ENCODE results near the gene FOXP1. TPM values are rescaled to one million over a fixed set of nuclear protein-coding genes. Genes with fewer than 3 reads are reported as not detected.

Gene FOXP1
- total and polyA plus RNA-seq, 7 experiments from 2014 or later: 104 to 537 (median 444) TPM

- Mint-ChIP-seq H3K27ac (peak overlapping the region in 8 of 9 donors; percentile 56 to 99 (median 98)), H3K4me1 (peaks cover 43 to 90% (median 74%) of the 10 kb centered on the region in 7 donors), H3K36me3 (peaks cover 0 to 21% (median 10%) of the 10 kb centered on the region in 5 donors), H3K9me3 (no peaks in the 10 kb centered on the region), H3K27me3 (peaks cover 0 to 65% (median 0%) of the 10 kb centered on the region in 5 donors), H3K4me3 (peak overlapping the region; percentile 41 to 98 (median 95))
- POLR2A ChIA-PET: interaction anchor here (0.8 to 2.3 kb wide), 4 partner anchors 140 to 268 kb away, joined by 3 to 7 read pairs (median 6); no protein-coding TSS in a partner anchor
- H3K36me3 ChIP-seq (ENCODE audit: control insufficient read depth in 2 of 3, insufficient read depth in 3 of 3, low read length in 3 of 3): no peaks in the 10 kb centered on the region
- peak overlapping the region; percentile 73 for H3K4me3 ChIP-seq (ENCODE audit: low read length)
- no peaks in the 10 kb centered on the region for H3K9me3 ChIP-seq (ENCODE audit: control insufficient read depth in 2 of 3, low read length in 3 of 3)
- intact Hi-C loops (cut with micrococcal nuclease): loop anchor here (1.0 to 10.0 kb wide), 17 partner anchors 89 to 773 kb away; no protein-coding TSS in a partner anchor
- peak overlapping the region; percentile 90 for H3K27ac ChIP-seq (ENCODE audit: low read depth, low read length)
- peaks cover 4 to 64% of the 10 kb centered on the region in 2 donors for H3K4me1 ChIP-seq (ENCODE audit: control insufficient read depth in 2 of 2, insufficient read depth in 2 of 2, low read length in 2 of 2)
- DNase-seq (peak in 2 of 9 donors; percentile 18 to 26), ATAC-seq (no peak)
- H3K27me3 ChIP-seq (ENCODE audit: control insufficient read depth in 2 of 2, insufficient read depth in 2 of 2, low read length in 2 of 2): no peaks in the 10 kb centered on the region
- CTCF ChIA-PET: interaction anchor here (0.5 to 1.2 kb wide), 4 partner anchors 9 to 582 kb away, joined by 3 to 4 read pairs (median 4); no protein-coding TSS in a partner anchor
Observed at GRCh38 chr3:71303627-71304200, 279.8 kb downstream of the FOXP1 start.

- ChIA-PET CTCF (interaction anchor here (0.8 to 1.0 kb wide), 3 partner anchors 73 to 245 kb away, joined by 3 to 5 read pairs (median 4); no protein-coding TSS in a partner anchor), POLR2A (interaction anchor here (0.7 to 1.7 kb wide), 3 partner anchors 141 to 170 kb away, joined by 3 to 7 read pairs (median 3); no protein-coding TSS in a partner anchor)
- Histone ChIP-seq H3K4me3 (ENCODE audit: low read length) (peak overlapping the region; percentile 73), H3K4me1 (ENCODE audit: control insufficient read depth in 2 of 2, insufficient read depth in 2 of 2, low read length in 2 of 2) (peaks cover 4 to 58% of the 10 kb centered on the region in 2 donors), H3K27me3 (ENCODE audit: control insufficient read depth in 2 of 2, insufficient read depth in 2 of 2, low read length in 2 of 2) (no peaks in the 10 kb centered on the region), H3K27ac (ENCODE audit: low read depth, low read length) (peak overlapping the region; percentile 90), H3K36me3 (ENCODE audit: control insufficient read depth in 2 of 3, insufficient read depth in 3 of 3, low read length in 3 of 3) (peaks cover 0 to 4% (median 0%) of the 10 kb centered on the region in 3 experiments), H3K9me3 (ENCODE audit: control insufficient read depth in 2 of 3, low read length in 3 of 3) (no peaks in the 10 kb centered on the region)
- Mint-ChIP-seq H3K4me3 (peak overlapping the region; percentile 39 to 98 (median 95)), H3K36me3 (peaks cover 0 to 22% (median 14%) of the 10 kb centered on the region in 5 donors), H3K27me3 (peaks cover 0 to 62% (median 0%) of the 10 kb centered on the region in 5 donors), H3K9me3 (no peaks in the 10 kb centered on the region), H3K27ac (peak overlapping the region in 7 of 9 donors; percentile 95 to 99 (median 98)), H3K4me1 (peaks cover 37 to 89% (median 71%) of the 10 kb centered on the region in 7 donors)
- DNase-seq: peak in 1 of 9 donors; percentile 47
- intact Hi-C loops (cut with micrococcal nuclease): loop anchor here (5.0 to 10.0 kb wide), 8 partner anchors 90 to 748 kb away; no protein-coding TSS in a partner anchor
- ATAC-seq: no peak
Observed at GRCh38 chr3:71302604-71303003, 280.9 kb downstream of the FOXP1 start.

GRCh38 chr3:71300951-71301393 is 282.6 kb downstream of the FOXP1 start:
- H3K4me3 Mint-ChIP-seq: peak overlapping the region; percentile 71 to 98 (median 95)
- peak overlapping the region in 8 of 9 donors; percentile 60 to 99 (median 98) for H3K27ac Mint-ChIP-seq
- Histone ChIP-seq H3K36me3 (ENCODE audit: control insufficient read depth in 2 of 3, insufficient read depth in 3 of 3, low read length in 3 of 3) (peaks cover 0 to 12% (median 0%) of the 10 kb centered on the region in 3 experiments), H3K9me3 (ENCODE audit: control insufficient read depth in 2 of 3, low read length in 3 of 3) (no peaks in the 10 kb centered on the region), H3K27ac (ENCODE audit: low read depth, low read length) (peak overlapping the region; percentile 90), H3K4me3 (ENCODE audit: low read length) (peak overlapping the region; percentile 17), H3K27me3 (ENCODE audit: control insufficient read depth in 2 of 2, insufficient read depth in 2 of 2, low read length in 2 of 2) (no peaks in the 10 kb centered on the region), H3K4me1 (ENCODE audit: control insufficient read depth in 2 of 2, insufficient read depth in 2 of 2, low read length in 2 of 2) (peaks cover 4 to 43% of the 10 kb centered on the region in 2 donors)
- intact Hi-C loops (cut with micrococcal nuclease): loop anchor here (1.0 to 10.0 kb wide), 10 partner anchors 13 to 746 kb away; no protein-coding TSS in a partner anchor
- H3K9me3 Mint-ChIP-seq: no peaks in the 10 kb centered on the region
- POLR2A ChIA-PET: interaction anchor here (0.6 to 1.4 kb wide), 10 partner anchors 11 to 282 kb away, joined by 3 to 4 read pairs (median 3); no protein-coding TSS in a partner anchor
- DNase-seq (peak in 1 of 9 donors; percentile 16), ATAC-seq (no peak)
- peaks cover 0 to 63% (median 0%) of the 10 kb centered on the region in 5 donors for H3K27me3 Mint-ChIP-seq
- CTCF ChIA-PET: interaction anchor here (1.2 kb wide), 1 partner anchor 295 kb away, joined by 3 read pairs; no protein-coding TSS in a partner anchor
- H3K4me1 Mint-ChIP-seq: peaks cover 39 to 88% (median 71%) of the 10 kb centered on the region in 7 donors
- peaks cover 0 to 36% (median 26%) of the 10 kb centered on the region in 5 donors for H3K36me3 Mint-ChIP-seq

- H3K27ac Mint-ChIP-seq: peak overlapping the region in 7 of 9 donors; percentile 95 to 99 (median 98)
- H3K36me3 Mint-ChIP-seq: peaks cover 0 to 49% (median 32%) of the 10 kb centered on the region in 5 donors
- H3K4me1 ChIP-seq (ENCODE audit: control insufficient read depth in 2 of 2, insufficient read depth in 2 of 2, low read length in 2 of 2): peaks cover 4 to 47% of the 10 kb centered on the region in 2 donors
- H3K9me3 Mint-ChIP-seq: peaks cover 0 to 1% (median 0%) of the 10 kb centered on the region in 11 donors
- H3K27ac ChIP-seq (ENCODE audit: low read depth, low read length): peak overlapping the region; percentile 90
- ChIA-PET POLR2A (interaction anchor here (0.7 to 1.1 kb wide), 3 partner anchors 60 to 155 kb away, joined by 3 to 4 read pairs (median 3); no protein-coding TSS in a partner anchor), CTCF (interaction anchor here (0.7 to 1.2 kb wide), 2 partner anchors 61 to 89 kb away, joined by 3 read pairs; no protein-coding TSS in a partner anchor)
- DNase-seq (peak in 6 of 9 donors; percentile 43 to 68 (median 51)), ATAC-seq (peak; percentile 83)
- intact Hi-C loops (cut with micrococcal nuclease): no loop called here
- peaks cover 31 to 98% (median 84%) of the 10 kb centered on the region in 7 donors for H3K4me1 Mint-ChIP-seq
- peaks cover 0 to 56% (median 0%) of the 10 kb centered on the region in 5 donors for H3K27me3 Mint-ChIP-seq
- H3K4me3 ChIP-seq (ENCODE audit: low read length): no peak overlapping the region
- no peaks in the 10 kb centered on the region for H3K9me3 ChIP-seq (ENCODE audit: control insufficient read depth in 2 of 3, low read length in 3 of 3)
- H3K36me3 ChIP-seq (ENCODE audit: control insufficient read depth in 2 of 3, insufficient read depth in 3 of 3, low read length in 3 of 3): peaks cover 0 to 24% (median 0%) of the 10 kb centered on the region in 3 experiments
- peak overlapping the region in 9 of 10 donors; percentile 30 to 98 (median 88) for H3K4me3 Mint-ChIP-seq
- H3K27me3 ChIP-seq (ENCODE audit: control insufficient read depth in 2 of 2, insufficient read depth in 2 of 2, low read length in 2 of 2): no peaks in the 10 kb centered on the region
Observed at GRCh38 chr3:71299160-71299559, 284.4 kb downstream of the FOXP1 start.

- Mint-ChIP-seq H3K4me1 (peaks cover 9 to 90% (median 85%) of the 10 kb centered on the region in 7 donors), H3K36me3 (peaks cover 3 to 60% (median 47%) of the 10 kb centered on the region in 5 donors), H3K27me3 (peaks cover 0 to 30% (median 0%) of the 10 kb centered on the region in 5 donors), H3K4me3 (peak overlapping the region in 6 of 10 donors; percentile 11 to 74 (median 16)), H3K27ac (peak overlapping the region in 7 of 9 donors; percentile 11 to 77 (median 44)), H3K9me3 (peaks cover 0 to 5% (median 0%) of the 10 kb centered on the region in 11 donors)
- no peak for ATAC-seq
- Histone ChIP-seq H3K27me3 (ENCODE audit: control insufficient read depth in 2 of 2, insufficient read depth in 2 of 2, low read length in 2 of 2) (no peaks in the 10 kb centered on the region), H3K4me3 (ENCODE audit: low read length) (no peak overlapping the region), H3K36me3 (ENCODE audit: control insufficient read depth in 2 of 3, insufficient read depth in 3 of 3, low read length in 3 of 3) (peaks cover 0 to 25% (median 0%) of the 10 kb centered on the region in 3 experiments), H3K4me1 (ENCODE audit: control insufficient read depth in 2 of 2, insufficient read depth in 2 of 2, low read length in 2 of 2) (peaks cover 0 to 25% of the 10 kb centered on the region in 2 donors), H3K9me3 (ENCODE audit: control insufficient read depth in 2 of 3, low read length in 3 of 3) (no peaks in the 10 kb centered on the region), H3K27ac (ENCODE audit: low read depth, low read length) (no peak overlapping the region)
- POLR2A ChIA-PET: interaction anchor here (0.6 to 0.7 kb wide), 2 partner anchors 12 to 199 kb away, joined by 3 read pairs; no protein-coding TSS in a partner anchor
- DNase-seq: no peak
- intact Hi-C loops (cut with micrococcal nuclease): no loop called here
- CTCF ChIA-PET: interaction anchor here (0.6 kb wide), 2 partner anchors 9 to 217 kb away, joined by 3 to 4 read pairs; no protein-coding TSS in a partner anchor
Observed at GRCh38 chr3:71294919-71295318, 288.6 kb downstream of the FOXP1 start.

DNA sequence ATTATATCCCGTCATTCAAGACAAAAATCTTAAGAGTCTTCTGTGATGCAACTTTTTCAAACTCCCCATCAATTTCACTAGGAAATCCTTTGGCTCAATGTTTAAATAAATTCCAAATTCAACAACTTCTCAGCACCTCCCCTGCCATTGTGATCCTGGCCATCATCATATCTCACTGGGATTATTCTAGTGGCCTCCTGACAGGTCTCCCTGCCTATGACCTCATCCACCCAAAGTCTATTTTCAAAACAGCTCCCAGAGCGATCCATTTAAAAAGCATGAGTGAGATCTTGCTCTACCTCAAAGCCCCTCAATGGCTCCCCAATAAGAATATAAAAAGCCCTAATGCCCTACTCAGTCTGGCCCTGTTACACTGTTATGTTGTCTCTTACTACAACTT is 293.2 kb downstream of the FOXP1 start:
- ChIA-PET POLR2A (interaction anchor here (0.7 kb wide), 1 partner anchor 126 kb away, joined by 3 read pairs; no protein-coding TSS in a partner anchor), CTCF (no interaction called here)
- Mint-ChIP-seq H3K9me3 (peaks cover 0 to 5% (median 0%) of the 10 kb centered on the region in 11 donors), H3K27me3 (peaks cover 0 to 10% (median 0%) of the 10 kb centered on the region in 5 donors), H3K4me1 (peaks cover 10 to 84% (median 79%) of the 10 kb centered on the region in 7 donors), H3K4me3 (peak overlapping the region in 3 of 10 donors; percentile 14 to 46 (median 17)), H3K27ac (peak overlapping the region in 8 of 9 donors; percentile 9 to 79 (median 74)), H3K36me3 (peaks cover 4 to 41% (median 30%) of the 10 kb centered on the region in 5 donors)
- intact Hi-C loops (cut with micrococcal nuclease): no loop called here
- DNase-seq: no peak
- H3K27me3 ChIP-seq (ENCODE audit: control insufficient read depth in 2 of 2, insufficient read depth in 2 of 2, low read length in 2 of 2): no peaks in the 10 kb centered on the region
- peaks cover 0 to 8% (median 0%) of the 10 kb centered on the region in 3 experiments for H3K36me3 ChIP-seq (ENCODE audit: control insufficient read depth in 2 of 3, insufficient read depth in 3 of 3, low read length in 3 of 3)
- ATAC-seq: no peak
- H3K4me1 ChIP-seq (ENCODE audit: control insufficient read depth in 2 of 2, insufficient read depth in 2 of 2, low read length in 2 of 2): peaks cover 0 to 14% of the 10 kb centered on the region in 2 donors
- H3K9me3 ChIP-seq (ENCODE audit: control insufficient read depth in 2 of 3, low read length in 3 of 3): no peaks in the 10 kb centered on the region
- H3K27ac ChIP-seq (ENCODE audit: low read depth, low read length): no peak overlapping the region
- H3K4me3 ChIP-seq (ENCODE audit: low read length): no peak overlapping the region

All from naive thymus-derived CD4-positive, alpha-beta T cell (primary cell).